ENCODE measurements around the gene ENG. TPM values are rescaled to one million over a fixed set of nuclear protein-coding genes. Genes with fewer than 3 reads are reported as not detected.
A peak's percentile ranks its signal among the peaks of the same experiment; 100 is the strongest.

Gene ENG
- total and polyA plus RNA-seq, 2 of the 4 experiments (the other 2 are of a cell fraction) = 3.6 to 83.3 TPM

DNA sequence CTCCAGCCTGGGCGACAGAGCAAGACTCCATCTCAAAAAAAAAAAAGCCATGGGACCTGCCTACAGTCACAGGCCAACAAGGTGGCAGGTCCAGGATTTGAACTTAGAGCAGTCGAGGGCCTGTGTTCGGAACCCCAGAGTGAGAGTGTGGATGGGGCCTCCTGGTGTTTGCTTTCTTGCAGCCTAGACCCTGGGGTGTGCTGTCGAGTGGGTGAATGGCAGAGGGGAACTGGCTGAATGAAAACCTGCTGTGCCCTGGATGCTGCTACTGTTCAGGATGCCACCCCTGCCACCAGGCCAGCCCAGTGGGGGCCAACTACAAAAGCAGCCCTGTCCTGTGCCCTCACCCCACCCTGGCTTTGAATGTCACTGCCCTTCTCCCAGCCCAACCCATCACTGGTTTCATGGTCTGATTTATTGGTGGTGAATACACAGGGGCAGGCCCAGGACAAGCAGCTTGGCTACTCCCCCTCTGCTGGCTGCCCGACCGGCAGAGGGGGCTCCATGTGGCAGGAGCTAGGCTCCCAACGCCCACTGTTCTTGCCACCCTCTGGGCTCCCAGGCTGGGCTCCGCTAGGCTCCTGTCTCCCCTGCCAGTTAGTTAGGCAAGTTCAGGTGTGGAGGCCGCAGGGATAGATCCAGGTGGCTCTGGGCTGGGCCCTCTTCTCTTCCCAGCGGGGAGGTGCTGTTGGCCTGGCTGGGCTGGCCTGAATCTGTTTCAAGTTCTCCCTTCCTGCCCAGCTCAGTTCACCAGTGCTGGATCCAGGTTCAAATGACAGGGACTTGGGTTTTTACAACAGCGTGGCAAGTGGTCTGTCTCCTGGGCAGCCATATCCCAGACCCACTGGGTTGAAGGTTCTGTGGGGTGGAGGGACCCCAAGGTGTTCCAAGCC lies 39.6 kb downstream of the ENG start:
- CTCF ChIA-PET = no interaction called here
- TSS peak; percentile 99 for BruUV-seq (replicated peaks)
- ATAC-seq (ENCODE audit: low read depth) = no peak
- no peak for TF ChIP-seq MAFK (IDR thresholded peaks at IDR 0.05; ENCODE audit: low read depth, low read length)
- TF ChIP-seq, protein P1, sequence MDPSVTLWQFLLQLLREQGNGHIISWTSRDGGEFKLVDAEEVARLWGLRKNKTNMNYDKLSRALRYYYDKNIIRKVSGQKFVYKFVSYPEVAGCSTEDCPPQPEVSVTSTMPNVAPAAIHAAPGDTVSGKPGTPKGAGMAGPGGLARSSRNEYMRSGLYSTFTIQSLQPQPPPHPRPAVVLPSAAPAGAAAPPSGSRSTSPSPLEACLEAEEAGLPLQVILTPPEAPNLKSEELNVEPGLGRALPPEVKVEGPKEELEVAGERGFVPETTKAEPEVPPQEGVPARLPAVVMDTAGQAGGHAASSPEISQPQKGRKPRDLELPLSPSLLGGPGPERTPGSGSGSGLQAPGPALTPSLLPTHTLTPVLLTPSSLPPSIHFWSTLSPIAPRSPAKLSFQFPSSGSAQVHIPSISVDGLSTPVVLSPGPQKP (IDR thresholded peaks at IDR 0.05; ENCODE audit: borderline replicate concordance, low read depth, low read length) = no peak
- TF ChIP-seq SMC3 (IDR thresholded peaks at IDR 0.05; ENCODE audit: low read depth, low read length) = no peak
- no peak for TF ChIP-seq CEBPB (IDR thresholded peaks at IDR 0.05; ENCODE audit: low read depth, low read length)
- TF ChIP-seq RFX5 (IDR thresholded peaks at IDR 0.05; ENCODE audit: low read depth, low read length) = no peak
- no peak for TF ChIP-seq CHD1 (IDR thresholded peaks at IDR 0.05; ENCODE audit: low read depth, low read length)
- TF ChIP-seq MAZ (IDR thresholded peaks at IDR 0.05; ENCODE audit: borderline replicate concordance, low read depth, low read length) = no peak
- TF ChIP-seq POLR2A (IDR thresholded peaks at IDR 0.05; ENCODE audit: low read depth, low read length) = no peak
- TF ChIP-seq NFE2L2 (IDR thresholded peaks at IDR 0.05; ENCODE audit: low read depth, low read length) = no peak
- no peak for TF ChIP-seq MXI1 (IDR thresholded peaks at IDR 0.05; ENCODE audit: borderline replicate concordance, low read depth, low read length)
- TF ChIP-seq BHLHE40 (IDR thresholded peaks at IDR 0.05; ENCODE audit: low read depth, low read length) = no peak
- TF ChIP-seq FOS (IDR thresholded peaks at IDR 0.05; ENCODE audit: low read depth, low read length) = no peak
- TF ChIP-seq RAD21 (IDR thresholded peaks at IDR 0.05; ENCODE audit: low read length) = no peak
- TF ChIP-seq, protein P2, sequence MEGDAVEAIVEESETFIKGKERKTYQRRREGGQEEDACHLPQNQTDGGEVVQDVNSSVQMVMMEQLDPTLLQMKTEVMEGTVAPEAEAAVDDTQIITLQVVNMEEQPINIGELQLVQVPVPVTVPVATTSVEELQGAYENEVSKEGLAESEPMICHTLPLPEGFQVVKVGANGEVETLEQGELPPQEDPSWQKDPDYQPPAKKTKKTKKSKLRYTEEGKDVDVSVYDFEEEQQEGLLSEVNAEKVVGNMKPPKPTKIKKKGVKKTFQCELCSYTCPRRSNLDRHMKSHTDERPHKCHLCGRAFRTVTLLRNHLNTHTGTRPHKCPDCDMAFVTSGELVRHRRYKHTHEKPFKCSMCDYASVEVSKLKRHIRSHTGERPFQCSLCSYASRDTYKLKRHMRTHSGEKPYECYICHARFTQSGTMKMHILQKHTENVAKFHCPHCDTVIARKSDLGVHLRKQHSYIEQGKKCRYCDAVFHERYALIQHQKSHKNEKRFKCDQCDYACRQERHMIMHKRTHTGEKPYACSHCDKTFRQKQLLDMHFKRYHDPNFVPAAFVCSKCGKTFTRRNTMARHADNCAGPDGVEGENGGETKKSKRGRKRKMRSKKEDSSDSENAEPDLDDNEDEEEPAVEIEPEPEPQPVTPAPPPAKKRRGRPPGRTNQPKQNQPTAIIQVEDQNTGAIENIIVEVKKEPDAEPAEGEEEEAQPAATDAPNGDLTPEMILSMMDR (conservative IDR thresholded peaks at IDR 0.05; ENCODE audit: low read depth, low read length) = no peak
- no peak for TF ChIP-seq USF2 (IDR thresholded peaks at IDR 0.05; ENCODE audit: low read depth, low read length)

More for the DNA sequence above, 39.6 kb downstream of the ENG start:
- dilution Hi-C loops (cut with HindIII; ENCODE audit: low sequenced_read_pairs, unreplicated experiment) (no loop called here), in situ Hi-C loops (cut with MboI; ENCODE audit: low sequenced_read_pairs) (no loop called here), intact Hi-C loops (cut with micrococcal nuclease) (no loop called here)
- H3K79me1 ChIP-seq (ENCODE audit: low read depth in 1 of 2, low read length in 2 of 2) = peaks cover 9 to 26% of the 10 kb centered on the region in 2 experiments
- no peak overlapping the region for H3K23ac ChIP-seq (ENCODE audit: low read depth, low read length)
- no peak overlapping the region for H2BK20ac ChIP-seq (ENCODE audit: low read depth, low read length)
- H3K36me3 ChIP-seq (ENCODE audit: control insufficient read depth, insufficient read depth, low read length) = peaks cover 79% of the 10 kb centered on the region
- no peaks in the 10 kb centered on the region for H3K27me3 ChIP-seq (ENCODE audit: control insufficient read depth, insufficient read depth, low read length)
- DNase-seq = no peak
- no peak overlapping the region for H4K8ac ChIP-seq (ENCODE audit: low read depth in 2 of 2, low read length in 2 of 2)
- H2AFZ ChIP-seq (replicated peaks; ENCODE audit: low read length, poor library complexity) = no peak overlapping the region
- no peaks in the 10 kb centered on the region for H3K9me3 ChIP-seq (ENCODE audit: control insufficient read depth, insufficient read depth, low read length)
- H3K9me1 ChIP-seq (ENCODE audit: insufficient read depth, low read length) = no peaks in the 10 kb centered on the region; the same call in 1 of the 2 replicates
- H2BK120ac ChIP-seq (ENCODE audit: low read depth, low read length) = no peak overlapping the region
- no peak overlapping the region for H3K14ac ChIP-seq (replicated peaks; ENCODE audit: low read depth, low read length)
- peaks cover 11% of the 10 kb centered on the region; the same call in 1 of the 2 replicates for H3K4me1 ChIP-seq (ENCODE audit: control insufficient read depth, insufficient read depth, low read length)
- no peak overlapping the region for H2BK15ac ChIP-seq (ENCODE audit: low read depth, low read length)
- no peak overlapping the region for H2AK5ac ChIP-seq (ENCODE audit: low read depth, low read length)
- H2BK5ac ChIP-seq (ENCODE audit: low read depth, low read length, poor library complexity, severe bottlenecking) = no peak overlapping the region
- H4K20me1 ChIP-seq (ENCODE audit: insufficient read depth, low read length) = peaks cover 19% of the 10 kb centered on the region; the same call in 1 of the 2 replicates
- peak overlapping the region; percentile 45 for H2AK9ac ChIP-seq (replicated peaks; ENCODE audit: low read depth, low read length, poor library complexity)
- H3K4me3 ChIP-seq (ENCODE audit: insufficient read depth, low read depth, low read length) = no peak overlapping the region
- WGBS, 2 experiments (ENCODE audit: extremely low coverage in 2 of 2, insufficient read length in 1 of 2) = 96% methylated on average over 6 of the region's 11 CpGs; no CpG with 5 or more reads in 1 of the 2 experiments
- no peak overlapping the region for H3K9ac ChIP-seq (ENCODE audit: low read depth, low read length)
- no peak overlapping the region for H3K4ac ChIP-seq (ENCODE audit: low read depth, low read length)
- no peak overlapping the region for H4K5ac ChIP-seq (ENCODE audit: low read depth, low read length)
- no peak overlapping the region for H4K91ac ChIP-seq (ENCODE audit: insufficient read depth, low read depth, low read length)
- H3K4me2 ChIP-seq (ENCODE audit: low read depth, low read length) = no peak overlapping the region
- H3K56ac ChIP-seq (ENCODE audit: extremely low read depth, insufficient read depth, low read length) = no peak overlapping the region
- H3K18ac ChIP-seq (ENCODE audit: low read depth, low read length) = no peak overlapping the region
- POLR2A ChIA-PET (ENCODE audit: unreplicated experiment) = no interaction called here
- no peak overlapping the region for H3K27ac ChIP-seq (ENCODE audit: insufficient read depth, low read length)
